Measurements from ENCODE around the gene WSCD2. TPM values are rescaled to one million over a fixed set of nuclear protein-coding genes. Genes with fewer than 3 reads are reported as not detected.

Gene WSCD2
- polyA plus RNA-seq, 3 donors = not detected

DNA sequence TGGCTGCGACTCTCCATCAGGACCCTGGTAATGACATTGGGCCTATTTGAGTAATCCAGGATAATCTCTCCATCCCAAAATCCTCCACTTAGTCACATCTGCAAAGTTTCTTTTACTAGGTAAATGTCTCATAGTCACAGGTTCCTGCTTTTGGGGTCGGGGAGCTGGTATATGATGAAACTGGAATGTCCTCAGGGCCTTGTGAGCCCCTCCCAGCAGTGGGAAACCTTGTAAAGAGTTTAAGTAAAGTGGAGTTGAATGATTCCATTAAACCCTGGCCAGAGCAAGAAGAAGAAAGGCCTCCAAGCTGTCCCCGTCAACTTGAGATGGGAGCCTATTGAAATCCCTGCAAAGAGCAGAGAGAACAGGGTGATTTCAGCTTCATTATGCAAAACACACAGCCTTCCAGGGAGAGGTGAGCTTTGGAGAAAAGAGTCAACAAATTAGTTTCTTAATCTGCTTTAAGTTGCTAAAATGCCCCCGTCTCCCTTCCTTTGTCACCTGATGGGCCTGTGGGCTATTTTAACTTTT, 12.6 kb downstream of the WSCD2 start:
- Mint-ChIP-seq H3K9me3 (no peaks in the 10 kb centered on the region), H3K36me3 (no peaks in the 10 kb centered on the region), H3K4me1 (no peaks in the 10 kb centered on the region), H3K27ac (no peak overlapping the region), H3K27me3 (ENCODE audit: low read depth in 3 of 3) (peaks cover 5 to 10% (median 8%) of the 10 kb centered on the region in 3 donors), H3K4me3 (no peak overlapping the region)
- Histone ChIP-seq H3K4me3 (replicated peaks in 1 of 3; ENCODE audit: low read depth in 2 of 3, low read length in 3 of 3) (no peak overlapping the region), H4K20me1 (ENCODE audit: insufficient read depth, low read length) (no peaks in the 10 kb centered on the region), H3K9ac (ENCODE audit: insufficient read depth, low read length, poor library complexity, severe bottlenecking) (no peak overlapping the region), H2AFZ (ENCODE audit: insufficient read depth, low read depth, low read length, poor library complexity, severe bottlenecking) (no peak overlapping the region), H3K27me3 (ENCODE audit: control insufficient read depth in 2 of 2, insufficient read depth in 2 of 2, low read length in 2 of 2) (no peaks in the 10 kb centered on the region), H3K36me3 (replicated peaks in 1 of 2; ENCODE audit: control insufficient read depth in 1 of 2, insufficient read depth in 2 of 2, low read length in 2 of 2) (no peaks in the 10 kb centered on the region), H3K27ac (ENCODE audit: low read depth in 1 of 2, low read length in 2 of 2) (no peak overlapping the region), H3K9me3 (replicated peaks in 1 of 2; ENCODE audit: control insufficient read depth in 1 of 2, insufficient read depth in 1 of 2, low read length in 2 of 2) (no peaks in the 10 kb centered on the region), H3K79me2 (ENCODE audit: insufficient read depth, low read length) (no peaks in the 10 kb centered on the region), H3K4me2 (replicated peaks; ENCODE audit: extremely low read depth, low read length, poor library complexity, severe bottlenecking) (no peak overlapping the region), H3K4me1 (ENCODE audit: control insufficient read depth in 1 of 2, insufficient read depth in 2 of 2, low read length in 2 of 2) (no peaks in the 10 kb centered on the region)
- no peak for DNase-seq
- intact Hi-C loops (cut with micrococcal nuclease) = no loop called here
- 63% methylated on average over 2 of the region's 4 CpGs for WGBS (ENCODE audit: insufficient coverage)
- TF ChIP-seq CTCF (IDR thresholded peaks at IDR 0.05) = no peak

GRCh38 chr12:108143144-108143543, 14.1 kb downstream of the WSCD2 start:
- no peak for DNase-seq
- Mint-ChIP-seq H3K36me3 (no peaks in the 10 kb centered on the region), H3K4me1 (no peaks in the 10 kb centered on the region), H3K9me3 (no peaks in the 10 kb centered on the region), H3K4me3 (no peak overlapping the region), H3K27me3 (ENCODE audit: low read depth in 3 of 3) (peaks cover 6 to 14% (median 6%) of the 10 kb centered on the region in 3 donors), H3K27ac (no peak overlapping the region)
- no peak overlapping the region for H2AFZ ChIP-seq (ENCODE audit: insufficient read depth, low read depth, low read length, poor library complexity, severe bottlenecking)
- no peaks in the 10 kb centered on the region for H4K20me1 ChIP-seq (ENCODE audit: insufficient read depth, low read length)
- no peaks in the 10 kb centered on the region for H3K36me3 ChIP-seq (replicated peaks in 1 of 2; ENCODE audit: control insufficient read depth in 1 of 2, insufficient read depth in 2 of 2, low read length in 2 of 2)
- no peaks in the 10 kb centered on the region for H3K9me3 ChIP-seq (replicated peaks in 1 of 2; ENCODE audit: control insufficient read depth in 1 of 2, insufficient read depth in 1 of 2, low read length in 2 of 2)
- TF ChIP-seq CTCF (IDR thresholded peaks at IDR 0.05) = no peak
- no peaks in the 10 kb centered on the region for H3K79me2 ChIP-seq (ENCODE audit: insufficient read depth, low read length)
- 75% methylated on average over 1 of the region's 1 CpG for WGBS (ENCODE audit: insufficient coverage)
- no peak overlapping the region for H3K27ac ChIP-seq (ENCODE audit: low read depth in 1 of 2, low read length in 2 of 2)
- no peak overlapping the region for H3K4me3 ChIP-seq (replicated peaks in 1 of 3; ENCODE audit: low read depth in 2 of 3, low read length in 3 of 3)
- H3K9ac ChIP-seq (ENCODE audit: insufficient read depth, low read length, poor library complexity, severe bottlenecking) = no peak overlapping the region
- H3K27me3 ChIP-seq (ENCODE audit: control insufficient read depth in 2 of 2, insufficient read depth in 2 of 2, low read length in 2 of 2) = no peaks in the 10 kb centered on the region
- no peaks in the 10 kb centered on the region for H3K4me1 ChIP-seq (ENCODE audit: control insufficient read depth in 1 of 2, insufficient read depth in 2 of 2, low read length in 2 of 2)
- intact Hi-C loops (cut with micrococcal nuclease) = no loop called here
- H3K4me2 ChIP-seq (replicated peaks; ENCODE audit: extremely low read depth, low read length, poor library complexity, severe bottlenecking) = no peak overlapping the region
